Breast epithelium (tissue), 4 donors: ENCODE results near the gene RPS17. TPM values are rescaled to one million over a fixed set of nuclear protein-coding genes. Genes with fewer than 3 reads are reported as not detected.

ENCODE experiments used
- DNase-seq, 2 donors: peaks; one replicate each; pipeline ENCODE4 v3.0.0-alpha.2; 2019; ENCODE audit warnings: low spot score in 2 of 2
- H3K27ac ChIP-seq, 2 donors: fragments of 200-600 bp; sonication (generic) in 1 of 2; one replicate each; pipeline ENCODE4 v1.5.1; 2016 to 2019; ENCODE audit warnings: mild to moderate bottlenecking in 1 of 2
- H3K27me3 ChIP-seq, 2 donors: fragments of 200-600 bp; sonication (generic) in 1 of 2; one replicate each; pipeline versions ENCODE4 v1.5.1 to v1.6.0; 2017 to 2019; ENCODE audit warnings: control low read depth in 1 of 2, mild to moderate bottlenecking in 1 of 2
- H3K36me3 ChIP-seq: fragments of 200-600 bp; one replicate; pipeline ENCODE4 v1.5.1; 2019
- H3K4me1 ChIP-seq, 2 donors: fragments of 200-600 bp; sonication (generic); one replicate each; pipeline ENCODE4 v1.5.1; 2016 to 2019; ENCODE audit warnings: control low read depth in 1 of 2
- H3K4me3 ChIP-seq, 3 donors: fragments of 200-600 bp; sonication (generic); 1 replicate in 2 of 3; 2 replicates in 1 of 3; pipeline ENCODE4 v1.5.1; 2016 to 2019; ENCODE audit warnings: mild to moderate bottlenecking in 3 of 3, moderate library complexity in 2 of 3
- H3K9me3 ChIP-seq, 2 donors: fragments of 200-600 bp; sonication (generic) in 1 of 2; one replicate each; pipeline ENCODE4 v1.5.1; 2016 to 2019; ENCODE audit warnings: control low read depth in 1 of 2
- CTCF ChIP-seq, 3 donors: fragments of 450-650 bp; IDR thresholded peaks; one replicate each; pipeline ENCODE4 v1.5.1; 2016 to 2017; ENCODE audit warnings: antibody characterized with exemption in 3 of 3, mild to moderate bottlenecking in 3 of 3, moderate library complexity in 3 of 3
- POLR2A ChIP-seq: fragments of 450-650 bp; IDR thresholded peaks from one replicate; pipeline ENCODE4 v1.6.1; 2016; ENCODE audit warnings: antibody characterized with exemption, mild to moderate bottlenecking, moderate library complexity
- POLR2AphosphoS5 ChIP-seq, 3 donors: sonication (generic); formaldehyde crosslinking; IDR thresholded peaks; one replicate each; pipeline ENCODE4 v1.6.1; 2017; ENCODE audit warnings: antibody characterized with exemption in 3 of 3
- intact Hi-C: fragments of 100-400 bp; cut with DNase I; formaldehyde crosslinking; loops from one replicate; pipeline ENCODE4 v1.15.1; 2023; ENCODE audit warnings: low total_unique reads
- total RNA-seq, 3 donors: library from RNA; depleted of rRNA; stranded (reverse); fragments of >200 nt; gene quantifications; one replicate each; pipeline ENCODE4 v1.1.0, GENCODE V29; 2016

Gene RPS17
- total RNA-seq, 3 donors from 2014 or later, result 2,556 to 3,448 (median 2,909) TPM

GRCh38 chr15:82572986-82573385 is 32.7 kb upstream of the RPS17 start:
- intact Hi-C loops, result no loop called here
- no peak for TF ChIP-seq POLR2AphosphoS5 (IDR thresholded peaks at IDR 0.05)
- no peak for TF ChIP-seq CTCF (IDR thresholded peaks at IDR 0.05)
- TF ChIP-seq POLR2A, result no peak
- H3K4me3 ChIP-seq, result no peak overlapping the region
- H3K36me3 ChIP-seq, result no peaks in the 10 kb centered on the region
- no peaks in the 10 kb centered on the region for H3K9me3 ChIP-seq
- no peak overlapping the region for H3K27ac ChIP-seq
- no peaks in the 10 kb centered on the region for H3K4me1 ChIP-seq
- no peaks in the 10 kb centered on the region for H3K27me3 ChIP-seq
- no peak for DNase-seq

- peak overlapping the region in 1 of 2 donors; percentile 80 for H3K27ac ChIP-seq
- intact Hi-C loops, result no loop called here
These were observed 32.1 kb upstream of the RPS17 start for GRCh38 chr15:82572311-82572710.

GRCh38 chr15:82571722-82572222 is 31.5 kb upstream of the RPS17 start:
- Histone ChIP-seq H3K27me3 (no peaks in the 10 kb centered on the region), H3K27ac (peak overlapping the region; percentile 57 to 80), H3K36me3 (no peaks in the 10 kb centered on the region), H3K9me3 (no peaks in the 10 kb centered on the region), H3K4me1 (no peaks in the 10 kb centered on the region), H3K4me3 (peak overlapping the region; percentile 37 to 65 (median 46))
- DNase-seq, result peak in 1 of 2 donors; percentile 48
- intact Hi-C loops, result no loop called here
- TF ChIP-seq CTCF (IDR thresholded peaks at IDR 0.05) (no peak), POLR2A (no peak), POLR2AphosphoS5 (IDR thresholded peaks at IDR 0.05) (peak in 1 of 3 donors; percentile 47)

More at GRCh38 chr15:82572311-82572710, 32.1 kb upstream of the RPS17 start:
- Histone ChIP-seq H3K9me3 (no peaks in the 10 kb centered on the region), H3K27me3 (no peaks in the 10 kb centered on the region), H3K4me3 (peak overlapping the region in 2 of 3 donors; percentile 46 to 65), H3K36me3 (no peaks in the 10 kb centered on the region), H3K4me1 (no peaks in the 10 kb centered on the region)
- no peak for DNase-seq
- TF ChIP-seq CTCF (IDR thresholded peaks at IDR 0.05) (no peak), POLR2AphosphoS5 (IDR thresholded peaks at IDR 0.05) (no peak), POLR2A (no peak)

- H3K27ac ChIP-seq, result peak overlapping the region; percentile 57 to 80
- no peaks in the 10 kb centered on the region for H3K9me3 ChIP-seq
- H3K27me3 ChIP-seq, result no peaks in the 10 kb centered on the region
- H3K36me3 ChIP-seq, result no peaks in the 10 kb centered on the region
- intact Hi-C loops, result no loop called here
- peak overlapping the region in 2 of 3 donors; percentile 37 to 65 for H3K4me3 ChIP-seq
- no peaks in the 10 kb centered on the region for H3K4me1 ChIP-seq
- TF ChIP-seq POLR2AphosphoS5 (IDR thresholded peaks at IDR 0.05) (no peak), CTCF (IDR thresholded peaks at IDR 0.05) (no peak), POLR2A (no peak)
- no peak for DNase-seq
These were observed 30.7 kb upstream of the RPS17 start for GRCh38 chr15:82570721-82571508.

GRCh38 chr15:82569834-82570233 is 29.6 kb upstream of the RPS17 start:
- intact Hi-C loops, result no loop called here
- no peaks in the 10 kb centered on the region for H3K4me1 ChIP-seq
- no peak for DNase-seq
- H3K27ac ChIP-seq, result no peak overlapping the region
- no peaks in the 10 kb centered on the region for H3K36me3 ChIP-seq
- no peak overlapping the region for H3K4me3 ChIP-seq
- no peaks in the 10 kb centered on the region for H3K9me3 ChIP-seq
- no peak for TF ChIP-seq POLR2A
- no peak for TF ChIP-seq CTCF (IDR thresholded peaks at IDR 0.05)
- TF ChIP-seq POLR2AphosphoS5 (IDR thresholded peaks at IDR 0.05), result no peak
- no peaks in the 10 kb centered on the region for H3K27me3 ChIP-seq
